Heart right ventricle (tissue), 16 donors: Measurements from ENCODE around the gene PGM1. TPM values are rescaled to one million over a fixed set of nuclear protein-coding genes. Genes with fewer than 3 reads are reported as not detected.
A peak's percentile ranks its signal among the peaks of the same experiment; 100 is the strongest.

Source experiments
- ATAC-seq, 8 donors: fragments of 200-7000 bp; cut with Tn5 transposase; one replicate each; pipeline ENCODE4 v1.9.1; 2020; ENCODE audit warnings: mild to moderate bottlenecking in 8 of 8, moderate library complexity in 8 of 8, moderate number of reproducible peaks in 1 of 8
- DNase-seq, 2 donors: peaks; one replicate each; pipeline ENCODE4 v3.0.0-alpha.2; 2020
- H3K27ac ChIP-seq, 10 donors: fragments of 200-600 bp; sonication (generic) in 2 of 10; one replicate each; pipeline versions ENCODE4 v1.5.0 to v1.8.0; 2020 to 2022; ENCODE audit warnings: mild to moderate bottlenecking in 3 of 10
- H3K27me3 ChIP-seq, 7 donors: fragments of 200-600 bp; one replicate each; pipeline ENCODE4 v1.8.0; 2021 to 2022; ENCODE audit warnings: mild to moderate bottlenecking in 2 of 7
- H3K36me3 ChIP-seq, 9 donors: fragments of 200-600 bp; sonication (generic) in 1 of 9; one replicate each; pipeline versions ENCODE4 v1.5.0 to v1.8.0; 2020 to 2022; ENCODE audit warnings: mild to moderate bottlenecking in 2 of 9
- H3K4me1 ChIP-seq, 9 donors: fragments of 200-600 bp; sonication (generic) in 1 of 9; one replicate each; pipeline versions ENCODE4 v1.5.0 to v1.8.0; 2020 to 2022; ENCODE audit warnings: mild to moderate bottlenecking in 4 of 9
- H3K4me3 ChIP-seq, 10 donors: fragments of 200-600 bp; sonication (generic) in 2 of 10; one replicate each; pipeline versions ENCODE4 v1.5.0 to v1.8.0; 2020 to 2022; ENCODE audit warnings: mild to moderate bottlenecking in 7 of 10, moderate library complexity in 2 of 10
- H3K9me3 ChIP-seq, 11 donors: fragments of 200-600 bp in 10 of 11; sonication (generic) in 2 of 11; one replicate each; pipeline versions ENCODE4 v1.5.0 to v1.8.0; 2013 to 2022; ENCODE audit warnings: mild to moderate bottlenecking in 2 of 11, control low read depth in 1 of 11, moderate library complexity in 1 of 11
- WGBS, 2 donors: extraction: QIAGEN DNeasy Blood & Tissue Kit; methylation state at CpG; one replicate each; pipeline ENCODE4 v1.1.7; 2013; ENCODE audit warnings: inconsistent platforms in 1 of 2; 5-methylcytosine and 5-hydroxymethylcytosine counted together
- intact Hi-C, 10 donors: fragments of 100-400 bp; cut with DNase I; formaldehyde crosslinking; loops; one replicate each; pipeline versions ENCODE4 v1.11.1 to v1.14.2; 2022
- polyA plus RNA-seq, 2 donors: library from polyadenylated mRNA; stranded (reverse); fragments of 200-250 nt; gene quantifications; one replicate each; pipeline ENCODE4 v1.2.3, GENCODE V29; 2013
- total RNA-seq, 10 donors: library from RNA; stranded (reverse); fragmentation: NEBNext Ultra II Directional in 3 of 10; extraction: Animal tissue kit (Norgen Biotek cat#: 25700) in 3 of 10; gene quantifications; one replicate each; pipeline versions ENCODE4 v1.2.1 to v1.2.4, GENCODE V29; 2021 to 2023
- TF ChIP-seq, protein P1 (sequence below), 9 donors: fragments of 200-600 bp; sonication (generic) in 2 of 9; IDR thresholded peaks; one replicate each; pipeline versions ENCODE4 v1.5.0 to v1.8.0; 2021 to 2022; ENCODE audit warnings: antibody characterized with exemption in 9 of 9, mild to moderate bottlenecking in 5 of 9, moderate library complexity in 1 of 9
- donor health status: Arrhythmogenic right ventricular cardiomyopathy.
- donor health status: ischemic (EF 13 %, LVEDD 7.1; RV severe dilation, severe dysfunction).
- donor health status: healthy with polysubstance abuse.
- donor health status: DM: no; HTN: yes; CAD: no.
- donor health status: DM: no; HTN: no; CAD: no.
- donor health status: ischemic (EF 25% LVEDD 6.9; RV normal size, moderate dysfunction).
- donor health status: ischemic (EF 25% LVEDD 5.7; RV mildly dilated, moderate dysfunction).
- donor health status: healthy.
- donor health status: DM: yes; HTN: yes; CAD: no.
- donor health status: Ischemic cardiomyopathy.
- donor health status: ischemic (EF 35%, LVEDD 5.7; RV mildly dilated, moderate dysfunction).
- donor health status: nonischemic (EF 11% LVEDD 7.7; RV severe dilation, severe dysfunction).
- donor health status: DM: yes; HTN: yes; CAD: no.
- donor health status: PGD.
- donor health status: ischemic (EF 29% LVEDD 5.4; RV normal size, mild dysfunction).
- donor health status: nonischemic (EF 23%, LVEDD 6.1; RV moderate dilation, normal function).

Gene PGM1
- total and polyA plus RNA-seq, 12 donors: 20.4 to 363 (median 251) TPM

DNA sequence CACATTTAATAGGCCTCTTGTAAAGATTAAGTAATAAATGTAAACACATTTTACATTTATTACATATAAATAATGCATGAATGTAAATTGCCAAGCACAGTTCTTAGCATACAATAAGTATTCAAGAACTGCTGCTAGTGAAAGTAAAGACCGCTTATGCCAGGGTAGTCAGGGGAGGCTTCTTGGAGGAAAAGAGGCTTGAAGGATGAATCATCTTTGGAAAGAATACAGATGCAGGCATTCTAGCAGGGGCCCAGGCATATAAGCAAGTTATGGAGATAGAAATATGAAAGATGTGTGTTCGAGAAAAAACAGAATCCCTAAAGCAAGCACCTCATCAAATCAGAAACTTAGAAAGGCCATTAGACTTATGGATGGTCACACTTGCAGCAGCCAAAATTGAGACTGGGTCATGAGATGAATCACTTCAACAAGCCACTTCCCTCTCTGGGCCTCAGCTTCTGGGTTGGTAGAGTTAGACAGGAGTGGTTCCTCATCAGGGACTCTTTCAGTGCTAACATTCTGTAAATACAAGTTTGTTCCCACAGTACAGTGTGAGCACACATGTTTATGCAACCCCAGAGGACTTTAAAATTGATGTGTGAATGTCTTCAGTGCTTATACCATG is 100.8 kb downstream of the PGM1 start:
- H3K27me3 ChIP-seq: no peaks in the 10 kb centered on the region
- DNase-seq (no peak), ATAC-seq (no peak)
- intact Hi-C loops: loop anchor here in 8 of 10 donors (2.0 to 10.0 kb wide), 10 partner anchors 171 to 553 kb away; no protein-coding TSS in a partner anchor
- TF ChIP-seq, protein P1, sequence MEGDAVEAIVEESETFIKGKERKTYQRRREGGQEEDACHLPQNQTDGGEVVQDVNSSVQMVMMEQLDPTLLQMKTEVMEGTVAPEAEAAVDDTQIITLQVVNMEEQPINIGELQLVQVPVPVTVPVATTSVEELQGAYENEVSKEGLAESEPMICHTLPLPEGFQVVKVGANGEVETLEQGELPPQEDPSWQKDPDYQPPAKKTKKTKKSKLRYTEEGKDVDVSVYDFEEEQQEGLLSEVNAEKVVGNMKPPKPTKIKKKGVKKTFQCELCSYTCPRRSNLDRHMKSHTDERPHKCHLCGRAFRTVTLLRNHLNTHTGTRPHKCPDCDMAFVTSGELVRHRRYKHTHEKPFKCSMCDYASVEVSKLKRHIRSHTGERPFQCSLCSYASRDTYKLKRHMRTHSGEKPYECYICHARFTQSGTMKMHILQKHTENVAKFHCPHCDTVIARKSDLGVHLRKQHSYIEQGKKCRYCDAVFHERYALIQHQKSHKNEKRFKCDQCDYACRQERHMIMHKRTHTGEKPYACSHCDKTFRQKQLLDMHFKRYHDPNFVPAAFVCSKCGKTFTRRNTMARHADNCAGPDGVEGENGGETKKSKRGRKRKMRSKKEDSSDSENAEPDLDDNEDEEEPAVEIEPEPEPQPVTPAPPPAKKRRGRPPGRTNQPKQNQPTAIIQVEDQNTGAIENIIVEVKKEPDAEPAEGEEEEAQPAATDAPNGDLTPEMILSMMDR (IDR thresholded peaks at IDR 0.05): no peak
- peak overlapping the region in 2 of 10 donors; percentile 7 to 32 for H3K27ac ChIP-seq
- no peaks in the 10 kb centered on the region for H3K9me3 ChIP-seq
- no peak overlapping the region for H3K4me3 ChIP-seq
- H3K4me1 ChIP-seq: peaks cover 3 to 29% (median 15%) of the 10 kb centered on the region in 9 donors
- 96 to 100% methylated on average over 2 of the region's 2 CpGs for WGBS, 2 donors
- no peaks in the 10 kb centered on the region for H3K36me3 ChIP-seq

DNA sequence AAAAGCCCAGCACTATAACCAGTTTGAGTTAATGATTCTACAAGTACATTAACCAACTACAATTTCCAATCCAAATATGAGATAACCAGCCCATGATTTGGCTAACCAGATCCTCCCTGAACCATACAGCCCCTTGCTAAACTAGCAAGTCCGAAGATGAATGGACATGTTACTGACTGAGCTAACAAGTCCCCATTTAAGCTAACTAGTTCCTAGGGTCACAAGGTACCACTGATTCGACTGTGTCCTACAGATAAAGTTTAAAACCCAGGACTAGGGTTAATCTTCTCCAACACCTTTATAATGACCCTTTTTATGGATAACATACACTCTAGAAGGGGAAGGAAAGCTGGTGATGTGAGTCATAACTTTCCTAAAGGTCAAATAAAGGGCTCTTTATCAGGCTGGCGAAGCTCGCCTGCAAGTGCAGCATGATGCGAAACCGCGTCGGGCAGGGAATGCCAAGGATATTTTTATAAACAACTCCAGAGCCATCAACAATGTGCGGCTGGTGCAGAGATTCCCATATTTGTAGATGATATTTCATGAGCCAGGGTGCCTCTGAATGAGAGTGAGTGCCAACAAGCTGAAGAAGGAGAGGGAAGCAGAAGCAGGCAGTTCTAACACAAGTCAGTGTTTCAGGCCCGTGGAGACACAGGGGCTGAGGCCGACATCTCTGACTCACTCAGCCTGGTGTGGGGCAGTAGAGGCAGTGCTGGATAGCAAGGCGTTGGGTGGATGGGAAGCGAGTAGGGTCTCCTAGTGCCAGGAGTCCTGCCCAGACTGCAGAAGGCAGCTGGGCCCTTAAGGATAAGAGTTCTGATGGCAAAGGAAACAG is 105.0 kb downstream of the PGM1 start:
- TF ChIP-seq, protein P1 (IDR thresholded peaks at IDR 0.05): no peak

DNA sequence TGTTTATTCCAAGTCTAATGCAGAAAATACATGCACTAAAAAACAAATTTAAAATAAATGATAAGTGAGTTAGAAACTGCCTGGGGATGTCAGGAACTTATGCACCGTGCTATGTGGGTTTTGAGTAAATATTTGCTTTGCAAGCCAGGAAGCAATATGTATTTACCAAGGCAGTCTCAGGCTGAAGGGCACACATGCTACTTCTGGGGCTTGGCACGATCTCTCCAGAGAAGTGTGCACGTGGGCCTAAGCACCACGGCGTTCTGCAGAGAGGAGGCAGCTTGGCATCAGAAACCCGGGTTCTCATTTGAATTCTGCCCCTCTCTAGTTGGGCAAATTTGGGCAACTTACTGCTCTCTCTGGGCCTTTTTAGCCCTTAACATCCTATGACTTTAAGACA is 108.0 kb downstream of the PGM1 start:
- Histone ChIP-seq H3K4me1 (peaks cover 0 to 33% (median 15%) of the 10 kb centered on the region in 9 donors), H3K27ac (peak overlapping the region in 6 of 10 donors; percentile 30 to 99 (median 93))
- peak in 3 of 8 donors; percentile 25 to 41 (median 37) for ATAC-seq

More for the DNA sequence above, 105.0 kb downstream of the PGM1 start:
- Histone ChIP-seq H3K27ac (peak overlapping the region; percentile 76 to 99 (median 93)), H3K4me3 (no peak overlapping the region), H3K27me3 (no peaks in the 10 kb centered on the region), H3K9me3 (no peaks in the 10 kb centered on the region), H3K4me1 (peaks cover 0 to 37% (median 16%) of the 10 kb centered on the region in 9 donors), H3K36me3 (no peaks in the 10 kb centered on the region)
- DNase-seq (peak; percentile 61 to 69), ATAC-seq (peak; percentile 63 to 94 (median 89))
- intact Hi-C loops: loop anchor here in 8 of 10 donors (5.0 to 10.0 kb wide), 9 partner anchors 74 to 439 kb away; partner anchors contain the start of gene ROR1 (in 4 of the 8)
- 37 to 54% methylated on average over 13 of the region's 13 CpGs for WGBS, 2 donors

More for the DNA sequence above, 108.0 kb downstream of the PGM1 start:
- no peaks in the 10 kb centered on the region for H3K27me3 ChIP-seq
- no peak overlapping the region for H3K4me3 ChIP-seq
- WGBS, 2 donors: 55 to 59% methylated on average over 6 of the region's 6 CpGs
- no peaks in the 10 kb centered on the region for H3K36me3 ChIP-seq
- TF ChIP-seq, protein P1 (IDR thresholded peaks at IDR 0.05): peak in 2 of 9 donors; percentile 30 to 33
- intact Hi-C loops: loop anchor here in 1 of 10 donors (5.0 kb wide), 1 partner anchor 71 kb away; the partner anchor contains the start of gene ROR1
- no peaks in the 10 kb centered on the region for H3K9me3 ChIP-seq
- peak; percentile 25 for DNase-seq
